ENCODE measurements around the gene C1orf94. TPM values are rescaled to one million over a fixed set of nuclear protein-coding genes. Genes with fewer than 3 reads are reported as not detected.
"Not testable (repeated sequence)": the region's sequence is repeated elsewhere in the genome, so short reads cannot be mapped to it uniquely, and the experiment has no call there.

Gene C1orf94
- total and polyA plus RNA-seq, 5 donors from 2014 or later: not detected

DNA sequence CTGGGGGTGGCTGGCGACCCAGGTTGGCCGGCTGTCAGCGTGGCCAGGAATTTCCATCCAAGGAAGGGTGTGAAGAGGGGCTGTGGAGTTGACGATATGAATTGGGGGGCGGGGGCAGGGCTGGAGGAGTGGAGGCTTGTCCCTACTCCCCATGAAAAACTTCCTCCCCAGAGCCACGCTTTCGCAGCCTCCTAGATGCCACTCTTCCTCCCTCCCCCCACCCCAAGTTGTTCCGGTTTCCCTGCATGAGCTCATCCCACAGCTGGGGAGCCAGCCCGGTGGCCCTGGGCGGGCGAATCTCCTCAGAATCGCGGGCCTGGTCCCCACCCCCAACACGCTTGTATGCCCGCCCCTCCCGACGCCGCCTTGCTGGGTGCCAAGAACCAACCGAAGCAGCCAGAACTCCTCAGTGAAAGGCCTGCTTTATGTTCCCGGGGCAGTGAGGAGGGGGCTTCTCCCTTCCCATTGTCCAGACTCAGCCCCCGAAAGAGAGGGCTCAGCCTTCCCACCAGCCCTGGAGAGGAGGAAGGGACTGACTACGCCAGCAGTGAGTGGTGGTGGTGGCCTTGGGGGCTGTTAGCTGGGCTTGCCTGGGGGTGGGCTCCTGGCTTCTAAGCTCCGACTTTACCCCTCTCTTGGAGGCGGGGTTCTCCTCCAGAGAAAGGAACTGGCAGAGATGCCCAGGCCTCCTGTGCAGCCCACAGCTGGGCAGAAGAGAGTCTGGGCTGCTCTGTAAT is 9.9 kb upstream of the C1orf94 start:
- peaks cover 7% of the 10 kb centered on the region for H3K27me3 ChIP-seq (ENCODE audit: control insufficient read depth, insufficient read depth, low read length)
- no peak overlapping the region for H3K4me3 Mint-ChIP-seq
- no peaks in the 10 kb centered on the region for H3K36me3 ChIP-seq (ENCODE audit: control insufficient read depth, insufficient read depth, low read length)

GRCh38 chr1:34167389-34167788 is 9.3 kb upstream of the C1orf94 start:
- H3K27ac Mint-ChIP-seq: no peak overlapping the region
- H3K36me3 Mint-ChIP-seq: peaks cover 3% of the 10 kb centered on the region

More for the DNA sequence above, 9.9 kb upstream of the C1orf94 start:
- H3K4me3 ChIP-seq (ENCODE audit: low read depth, low read length): no peak overlapping the region
- H3K4me1 ChIP-seq (ENCODE audit: control insufficient read depth, insufficient read depth, low read length, poor library complexity, severe bottlenecking): peaks cover 8% of the 10 kb centered on the region
- Mint-ChIP-seq H3K27me3 (peaks cover 59% of the 10 kb centered on the region), H3K27ac (no peak overlapping the region), H3K9me3 (peaks cover 0 to 11% (median 0%) of the 10 kb centered on the region in 7 donors), H3K4me1 (peaks cover 0 to 15% (median 2%) of the 10 kb centered on the region in 4 donors), H3K36me3 (peaks cover 3% of the 10 kb centered on the region)
- no peaks in the 10 kb centered on the region for H3K9me3 ChIP-seq (ENCODE audit: control insufficient read depth in 2 of 2, low read length in 2 of 2)
- no peak overlapping the region for H3K27ac ChIP-seq (ENCODE audit: insufficient read depth, low read length, poor library complexity, severe bottlenecking)
- ATAC-seq (ENCODE audit: low read depth in 2 of 2) (no peak), DNase-seq (no peak)

GRCh38 chr1:34175744-34176143 is 963 bp upstream of the C1orf94 start:
- Mint-ChIP-seq H3K36me3 (no peaks in the 10 kb centered on the region), H3K27me3 (peaks cover 42% of the 10 kb centered on the region), H3K9me3 (peaks cover 0 to 4% (median 0%) of the 10 kb centered on the region in 7 donors), H3K4me3 (no peak overlapping the region), H3K27ac (no peak overlapping the region), H3K4me1 (no peaks in the 10 kb centered on the region)
- Histone ChIP-seq H3K27ac (ENCODE audit: insufficient read depth, low read length, poor library complexity, severe bottlenecking) (no peak overlapping the region), H3K4me1 (ENCODE audit: control insufficient read depth, insufficient read depth, low read length, poor library complexity, severe bottlenecking) (no peaks in the 10 kb centered on the region), H3K4me3 (ENCODE audit: low read depth, low read length) (no peak overlapping the region), H3K9me3 (ENCODE audit: control insufficient read depth in 2 of 2, low read length in 2 of 2) (no peaks in the 10 kb centered on the region), H3K36me3 (ENCODE audit: control insufficient read depth, insufficient read depth, low read length) (no peaks in the 10 kb centered on the region), H3K27me3 (ENCODE audit: control insufficient read depth, insufficient read depth, low read length) (peaks cover 10% of the 10 kb centered on the region)
- no peak for DNase-seq
- no peak for ATAC-seq (ENCODE audit: low read depth in 2 of 2)

More at GRCh38 chr1:34167389-34167788, 9.3 kb upstream of the C1orf94 start:
- Mint-ChIP-seq H3K4me3 (peak overlapping the region in 1 of 4 donors; percentile 32), H3K9me3 (peaks cover 0 to 10% (median 0%) of the 10 kb centered on the region in 7 donors), H3K4me1 (peaks cover 0 to 14% (median 2%) of the 10 kb centered on the region in 4 donors), H3K27me3 (peaks cover 59% of the 10 kb centered on the region)
- no peak for ATAC-seq (ENCODE audit: low read depth in 2 of 2)
- Histone ChIP-seq H3K27me3 (ENCODE audit: control insufficient read depth, insufficient read depth, low read length) (peaks cover 7% of the 10 kb centered on the region), H3K9me3 (ENCODE audit: control insufficient read depth in 2 of 2, low read length in 2 of 2) (no peaks in the 10 kb centered on the region), H3K27ac (ENCODE audit: insufficient read depth, low read length, poor library complexity, severe bottlenecking) (no peak overlapping the region), H3K4me3 (ENCODE audit: low read depth, low read length) (no peak overlapping the region), H3K4me1 (ENCODE audit: control insufficient read depth, insufficient read depth, low read length, poor library complexity, severe bottlenecking) (peaks cover 8% of the 10 kb centered on the region), H3K36me3 (ENCODE audit: control insufficient read depth, insufficient read depth, low read length) (no peaks in the 10 kb centered on the region)
- DNase-seq: no peak

DNA sequence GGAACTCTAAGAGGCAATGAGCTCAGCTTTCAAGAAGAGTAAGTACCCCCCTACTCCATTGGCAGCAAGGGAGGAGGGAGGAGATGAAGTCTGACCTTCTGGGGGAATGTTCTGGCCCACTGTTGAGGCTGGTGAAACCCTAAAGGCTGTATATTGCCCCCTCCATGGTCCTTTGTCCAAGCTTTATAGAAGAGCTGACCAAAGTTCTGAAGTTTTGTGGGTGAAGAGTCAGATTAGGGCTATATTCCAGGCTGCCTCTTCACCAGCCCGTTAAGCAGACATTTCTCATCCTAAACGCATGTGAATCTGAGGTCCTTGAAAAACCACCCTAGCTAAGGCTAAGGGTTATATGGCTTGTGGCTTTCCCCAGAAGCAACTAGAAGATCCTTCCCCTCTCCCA is 1.4 kb downstream of the C1orf94 start:
- Histone ChIP-seq H3K9me3 (ENCODE audit: control insufficient read depth in 2 of 2, low read length in 2 of 2) (no peaks in the 10 kb centered on the region), H3K27me3 (ENCODE audit: control insufficient read depth, insufficient read depth, low read length) (peaks cover 8% of the 10 kb centered on the region), H3K4me1 (ENCODE audit: control insufficient read depth, insufficient read depth, low read length, poor library complexity, severe bottlenecking) (no peaks in the 10 kb centered on the region), H3K36me3 (ENCODE audit: control insufficient read depth, insufficient read depth, low read length) (no peaks in the 10 kb centered on the region), H3K4me3 (ENCODE audit: low read depth, low read length) (no peak overlapping the region), H3K27ac (ENCODE audit: insufficient read depth, low read length, poor library complexity, severe bottlenecking) (no peak overlapping the region)
- peaks cover 0 to 2% (median 0%) of the 10 kb centered on the region in 7 donors for H3K9me3 Mint-ChIP-seq
- H3K36me3 Mint-ChIP-seq: no peaks in the 10 kb centered on the region
- DNase-seq (no peak), ATAC-seq (ENCODE audit: low read depth in 2 of 2) (no peak)
- no peaks in the 10 kb centered on the region for H3K4me1 Mint-ChIP-seq
- no peak overlapping the region for H3K4me3 Mint-ChIP-seq
- peaks cover 31% of the 10 kb centered on the region for H3K27me3 Mint-ChIP-seq
- no peak overlapping the region for H3K27ac Mint-ChIP-seq

DNA sequence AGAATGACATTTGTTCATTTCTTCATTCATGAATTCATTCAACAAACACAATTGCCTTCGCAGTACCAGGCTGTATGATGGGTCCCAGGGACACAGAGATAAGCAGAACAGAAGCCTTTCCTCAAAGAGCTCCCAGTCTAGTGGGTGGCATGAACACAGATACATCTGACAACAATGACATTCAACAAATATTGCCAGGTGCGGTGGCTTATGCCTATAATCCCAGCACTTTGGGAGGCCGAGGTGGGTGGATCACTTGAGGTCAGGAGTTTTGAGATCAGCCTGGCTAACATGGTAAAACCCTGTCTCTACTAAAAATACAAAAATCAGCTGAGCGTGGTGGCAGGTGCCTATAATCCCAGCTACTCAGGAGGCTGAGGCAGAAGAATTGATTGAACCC is 6.7 kb downstream of the C1orf94 start:
- ATAC-seq (ENCODE audit: low read depth in 2 of 2); H3K27me3 Mint-ChIP-seq: not testable (repeated sequence)

DNA sequence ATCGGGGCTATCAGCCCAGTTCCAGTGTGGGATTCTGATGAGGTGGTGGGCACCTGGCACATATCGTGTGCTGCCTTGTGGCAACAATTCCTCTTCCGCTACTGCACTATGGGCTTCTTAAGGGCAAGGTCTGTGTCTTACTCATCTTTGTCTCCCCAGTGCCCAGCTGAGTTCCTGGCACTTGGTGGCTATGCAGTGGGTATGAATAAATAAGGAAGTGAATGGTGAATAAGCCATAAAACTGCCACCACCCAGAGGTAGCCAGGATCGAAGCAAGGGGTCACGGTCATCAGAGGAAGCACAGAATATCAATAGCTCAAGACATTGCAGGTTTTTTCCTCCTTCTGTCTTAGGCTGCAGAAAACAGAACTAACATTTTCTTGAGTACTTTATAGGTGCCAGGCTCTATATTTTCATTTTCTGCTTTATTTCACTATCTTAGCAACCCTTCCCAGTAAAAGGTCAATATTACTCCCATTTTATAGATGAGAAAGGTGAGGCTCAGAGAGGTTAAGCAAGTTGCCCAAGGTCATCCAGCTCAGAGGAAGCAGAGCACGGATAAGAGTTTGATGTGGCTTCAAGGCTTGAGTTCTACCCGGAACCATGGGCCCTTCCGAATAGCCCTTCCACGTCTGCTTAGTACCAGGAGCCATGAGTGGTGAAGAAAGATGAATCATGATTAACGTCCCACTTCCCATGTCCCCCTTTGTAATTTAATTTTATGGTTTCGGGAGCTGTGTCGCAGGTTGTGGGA is 10.2 kb downstream of the C1orf94 start:
- no peak overlapping the region for H3K4me3 ChIP-seq (ENCODE audit: low read depth, low read length)
- ATAC-seq (ENCODE audit: low read depth in 2 of 2) (no peak), DNase-seq (no peak)
- no peaks in the 10 kb centered on the region for H3K4me1 ChIP-seq (ENCODE audit: control insufficient read depth, insufficient read depth, low read length, poor library complexity, severe bottlenecking)
- peaks cover 0 to 5% of the 10 kb centered on the region in 2 experiments for H3K9me3 ChIP-seq (ENCODE audit: control insufficient read depth in 2 of 2, low read length in 2 of 2)
- H3K27ac Mint-ChIP-seq: no peak overlapping the region
- no peaks in the 10 kb centered on the region for H3K36me3 ChIP-seq (ENCODE audit: control insufficient read depth, insufficient read depth, low read length)
- H3K4me3 Mint-ChIP-seq: no peak overlapping the region
- H3K27me3 ChIP-seq (ENCODE audit: control insufficient read depth, insufficient read depth, low read length): no peaks in the 10 kb centered on the region
- H3K27ac ChIP-seq (ENCODE audit: insufficient read depth, low read length, poor library complexity, severe bottlenecking): no peak overlapping the region
- H3K4me1 Mint-ChIP-seq: no peaks in the 10 kb centered on the region
- no peaks in the 10 kb centered on the region for H3K36me3 Mint-ChIP-seq
- H3K27me3 Mint-ChIP-seq: no peaks in the 10 kb centered on the region
- H3K9me3 Mint-ChIP-seq: peaks cover 0 to 7% (median 0%) of the 10 kb centered on the region in 7 donors

More for the DNA sequence above, 6.7 kb downstream of the C1orf94 start:
- H3K4me1 Mint-ChIP-seq; H3K27me3 ChIP-seq (ENCODE audit: control insufficient read depth, insufficient read depth, low read length); H3K36me3 ChIP-seq (ENCODE audit: control insufficient read depth, insufficient read depth, low read length); H3K4me3 Mint-ChIP-seq; H3K4me3 ChIP-seq (ENCODE audit: low read depth, low read length); H3K27ac ChIP-seq (ENCODE audit: insufficient read depth, low read length, poor library complexity, severe bottlenecking); H3K36me3 Mint-ChIP-seq; H3K9me3 Mint-ChIP-seq; DNase-seq; H3K27ac Mint-ChIP-seq; H3K9me3 ChIP-seq (ENCODE audit: control insufficient read depth in 2 of 2, low read length in 2 of 2); H3K4me1 ChIP-seq (ENCODE audit: control insufficient read depth, insufficient read depth, low read length, poor library complexity, severe bottlenecking): not testable (repeated sequence)

GRCh38 chr1:34188418-34188817 is 11.7 kb downstream of the C1orf94 start:
- Histone ChIP-seq H3K27ac (ENCODE audit: insufficient read depth, low read length, poor library complexity, severe bottlenecking) (no peak overlapping the region), H3K4me3 (ENCODE audit: low read depth, low read length) (no peak overlapping the region), H3K36me3 (ENCODE audit: control insufficient read depth, insufficient read depth, low read length) (no peaks in the 10 kb centered on the region), H3K9me3 (ENCODE audit: control insufficient read depth in 2 of 2, low read length in 2 of 2) (peaks cover 0 to 5% of the 10 kb centered on the region in 2 experiments), H3K4me1 (ENCODE audit: control insufficient read depth, insufficient read depth, low read length, poor library complexity, severe bottlenecking) (no peaks in the 10 kb centered on the region), H3K27me3 (ENCODE audit: control insufficient read depth, insufficient read depth, low read length) (no peaks in the 10 kb centered on the region)
- no peak overlapping the region for H3K4me3 Mint-ChIP-seq
- H3K4me1 Mint-ChIP-seq: no peaks in the 10 kb centered on the region
- peaks cover 0 to 7% (median 0%) of the 10 kb centered on the region in 7 donors for H3K9me3 Mint-ChIP-seq
- ATAC-seq (ENCODE audit: low read depth in 2 of 2) (no peak), DNase-seq (no peak)
- H3K27ac Mint-ChIP-seq: no peak overlapping the region
- H3K36me3 Mint-ChIP-seq: no peaks in the 10 kb centered on the region
- H3K27me3 Mint-ChIP-seq: no peaks in the 10 kb centered on the region
